Mesenchymal stem cell (in vitro differentiated cells and primary cell): ENCODE measurements around the gene CLIC4.
A peak's percentile ranks its signal among the peaks of the same experiment; 100 is the strongest.
"Not testable (repeated sequence)": the region's sequence is repeated elsewhere in the genome, so short reads cannot be mapped to it uniquely, and the experiment has no call there.

Experiments used
- DNase-seq: peaks from one replicate; pipeline ENCODE4 v3.0.0-alpha.2; 2013
- H2AFZ ChIP-seq: one replicate; pipeline ENCODE4 v1.6.1; 2013; ENCODE audit warnings: low read depth, mild to moderate bottlenecking, control low read depth, inconsistent platforms, low read length, moderate library complexity
- H2AK5ac ChIP-seq: 2 replicates; pipeline ENCODE4 v1.6.1; 2013; ENCODE audit warnings: low read length, moderate library complexity, mild to moderate bottlenecking, inconsistent platforms; ENCODE audit not compliant: severe bottlenecking
- H2BK120ac ChIP-seq: one replicate; pipeline ENCODE4 v1.6.1; 2013; ENCODE audit warnings: low read depth, mild to moderate bottlenecking, inconsistent platforms, low read length, moderate library complexity
- H2BK12ac ChIP-seq, 2 experiments: one replicate each; pipeline ENCODE4 v1.6.1; 2013; ENCODE audit warnings: inconsistent platforms in 2 of 2, low read length in 2 of 2, mild to moderate bottlenecking in 2 of 2, moderate library complexity in 2 of 2, control low read depth in 1 of 2
- H2BK15ac ChIP-seq: one replicate; pipeline ENCODE4 v1.6.1; 2013; ENCODE audit warnings: mild to moderate bottlenecking, low read depth, inconsistent platforms; ENCODE audit not compliant: poor library complexity, severe bottlenecking
- H2BK5ac ChIP-seq: 2 replicates; pipeline ENCODE4 v1.6.1; 2013; ENCODE audit warnings: low read depth, mild to moderate bottlenecking, low read length, control low read depth, inconsistent platforms; ENCODE audit not compliant: poor library complexity, severe bottlenecking
- H3K14ac ChIP-seq, 2 experiments: one replicate each; pipeline ENCODE4 v1.6.1; 2013; ENCODE audit warnings: inconsistent platforms in 2 of 2, low read length in 2 of 2, control low read depth in 1 of 2, mild to moderate bottlenecking in 1 of 2, moderate library complexity in 1 of 2
- H3K18ac ChIP-seq, 2 experiments: one replicate each; pipeline ENCODE4 v1.6.1; 2013; ENCODE audit warnings: inconsistent platforms in 2 of 2, low read length in 2 of 2, control low read depth in 1 of 2, low read depth in 1 of 2, mild to moderate bottlenecking in 1 of 2
- H3K23ac ChIP-seq, 2 experiments: one replicate each; pipeline ENCODE4 v1.6.1; 2013; ENCODE audit warnings: inconsistent platforms in 2 of 2, low read length in 2 of 2, mild to moderate bottlenecking in 2 of 2, moderate library complexity in 2 of 2, control low read depth in 1 of 2
- H3K27ac ChIP-seq: 2 replicates; pipeline ENCODE4 v1.5.1; 2013; ENCODE audit warnings: mild to moderate bottlenecking, moderate library complexity, low read length, control low read depth, inconsistent platforms; ENCODE audit not compliant: poor library complexity, severe bottlenecking
- H3K27me3 ChIP-seq, 2 experiments: 2 replicates each; pipeline versions ENCODE4 v1.6.1 to v1.7.0; 2013; ENCODE audit warnings: low read length in 2 of 2, mild to moderate bottlenecking in 2 of 2, moderate library complexity in 2 of 2, control low read depth in 1 of 2, inconsistent platforms in 1 of 2; ENCODE audit not compliant: control insufficient read depth in 1 of 2, insufficient read depth in 1 of 2
- H3K36me3 ChIP-seq, 2 experiments: 2 replicates each; pipeline versions ENCODE4 v1.6.1 to v1.7.0; 2013; ENCODE audit warnings: low read length in 2 of 2, control low read depth in 1 of 2, inconsistent platforms in 1 of 2, low read depth in 1 of 2, mild to moderate bottlenecking in 1 of 2; ENCODE audit not compliant: insufficient read depth in 2 of 2, control insufficient read depth in 1 of 2
- H3K4ac ChIP-seq, 2 experiments: one replicate each; pipeline ENCODE4 v1.6.1; 2013; ENCODE audit warnings: inconsistent platforms in 2 of 2, low read length in 2 of 2, mild to moderate bottlenecking in 2 of 2, moderate library complexity in 2 of 2, control low read depth in 1 of 2, low read depth in 1 of 2
- H3K4me1 ChIP-seq: 2 replicates; pipeline ENCODE4 v1.6.1; 2013; ENCODE audit warnings: low read depth, low read length, control low read depth; ENCODE audit not compliant: control insufficient read depth, insufficient read depth
- H3K4me2 ChIP-seq: 2 replicates; pipeline ENCODE4 v1.6.1; 2013; ENCODE audit warnings: low read length, mild to moderate bottlenecking, inconsistent platforms; ENCODE audit not compliant: poor library complexity, severe bottlenecking
- H3K4me3 ChIP-seq, 2 experiments: 2 replicates each; pipeline versions ENCODE4 v1.5.1 to v1.7.0; 2013; ENCODE audit warnings: low read length in 2 of 2, mild to moderate bottlenecking in 2 of 2, control low read depth in 1 of 2, low read depth in 1 of 2; ENCODE audit not compliant: insufficient read depth in 1 of 2
- H3K79me1 ChIP-seq: replicated peaks from 2 replicates; pipeline ENCODE4 v1.6.1; 2013; ENCODE audit warnings: mild to moderate bottlenecking, control low read depth, low read length, inconsistent platforms; ENCODE audit not compliant: poor library complexity, severe bottlenecking
- H3K9ac ChIP-seq: 2 replicates; pipeline ENCODE4 v1.7.0; 2013; ENCODE audit warnings: mild to moderate bottlenecking, low read length, moderate library complexity
- H3K9me3 ChIP-seq: 2 replicates; pipeline ENCODE4 v1.7.0; 2013; ENCODE audit warnings: mild to moderate bottlenecking, low read length; ENCODE audit not compliant: control insufficient read depth
- H4K8ac ChIP-seq: one replicate; pipeline ENCODE4 v1.6.1; 2013; ENCODE audit warnings: inconsistent platforms, mild to moderate bottlenecking, low read length, moderate library complexity
- H4K91ac ChIP-seq: one replicate; pipeline ENCODE4 v1.6.1; 2013; ENCODE audit warnings: mild to moderate bottlenecking, low read length, inconsistent platforms
- WGBS: methylation state at CpG from one replicate; pipeline ENCODE4 v1.1.7; 2013; ENCODE audit warnings: mixed read lengths; 5-methylcytosine and 5-hydroxymethylcytosine counted together

The CLIC4 gene

GRCh38 chr1:24888971-24889676 is 143.9 kb downstream of the CLIC4 start:
- H2AK5ac ChIP-seq, result no peak overlapping the region
- peak overlapping the region; percentile 56 for H3K9ac ChIP-seq
- H2BK120ac ChIP-seq, result no peak overlapping the region
- H2BK5ac ChIP-seq, result no peak overlapping the region
- H3K79me1 ChIP-seq, result no peaks in the 10 kb centered on the region
- no peaks in the 10 kb centered on the region for H3K36me3 ChIP-seq
- H3K4ac ChIP-seq, result no peak overlapping the region
- H3K23ac ChIP-seq, result no peak overlapping the region
- no peak overlapping the region for H3K4me2 ChIP-seq
- WGBS, result 75% methylated on average over 3 of the region's 4 CpGs
- no peak overlapping the region for H3K18ac ChIP-seq
- H3K27me3 ChIP-seq, result peaks cover 0 to 26% of the 10 kb centered on the region in 2 experiments
- no peak overlapping the region for H4K8ac ChIP-seq
- peak overlapping the region in 1 of 2 experiments; percentile 43 for H3K4me3 ChIP-seq
- DNase-seq, result peak; percentile 10
- no peak overlapping the region for H4K91ac ChIP-seq
- peaks cover 4% of the 10 kb centered on the region for H3K9me3 ChIP-seq
- no peak overlapping the region for H3K14ac ChIP-seq
- H2BK12ac ChIP-seq, result no peak overlapping the region
- no peak overlapping the region for H2BK15ac ChIP-seq
- H2AFZ ChIP-seq, result no peak overlapping the region
- H3K4me1 ChIP-seq, result no peaks in the 10 kb centered on the region
- no peak overlapping the region for H3K27ac ChIP-seq

- Histone ChIP-seq H3K27ac (no peak overlapping the region), H2BK15ac (no peak overlapping the region), H3K9me3 (peaks cover 4% of the 10 kb centered on the region), H3K4me2 (no peak overlapping the region), H3K4me3 (no peak overlapping the region), H3K4me1 (no peaks in the 10 kb centered on the region), H2BK12ac (no peak overlapping the region), H4K8ac (no peak overlapping the region), H3K36me3 (no peaks in the 10 kb centered on the region), H2BK120ac (no peak overlapping the region), H3K14ac (peak overlapping the region in 1 of 2 experiments; percentile 22), H3K27me3 (peaks cover 0 to 24% of the 10 kb centered on the region in 2 experiments), H3K4ac (no peak overlapping the region), H4K91ac (no peak overlapping the region), H2BK5ac (no peak overlapping the region), H3K18ac (no peak overlapping the region), H2AK5ac (no peak overlapping the region), H3K9ac (no peak overlapping the region), H2AFZ (peak overlapping the region; percentile 19), H3K79me1 (no peaks in the 10 kb centered on the region), H3K23ac (no peak overlapping the region)
- no peak for DNase-seq
- WGBS, result 74% methylated on average over 2 of the region's 2 CpGs
These were observed 145.6 kb downstream of the CLIC4 start for GRCh38 chr1:24890887-24891286.

- H3K4me3 ChIP-seq, DNase-seq, H3K23ac ChIP-seq, H2BK12ac ChIP-seq, H3K79me1 ChIP-seq, H3K36me3 ChIP-seq, H3K4me1 ChIP-seq, H3K9ac ChIP-seq, H3K4me2 ChIP-seq, H3K27ac ChIP-seq, H4K8ac ChIP-seq, H3K4ac ChIP-seq, H2BK120ac ChIP-seq, H2BK5ac ChIP-seq, H2AK5ac ChIP-seq, H3K14ac ChIP-seq, H4K91ac ChIP-seq, H2BK15ac ChIP-seq, H2AFZ ChIP-seq, H3K9me3 ChIP-seq, H3K18ac ChIP-seq: not testable (repeated sequence)
- 70% methylated on average over 1 of the region's 1 CpG for WGBS
- H3K27me3 ChIP-seq, result peaks cover 0 to 26% of the 10 kb centered on the region in 2 experiments
These were observed 146.1 kb downstream of the CLIC4 start for GRCh38 chr1:24891367-24891766.

GRCh38 chr1:24892188-24893153 is 147.2 kb downstream of the CLIC4 start:
- H4K91ac ChIP-seq, result no peak overlapping the region
- H3K4me2 ChIP-seq, result no peak overlapping the region
- no peaks in the 10 kb centered on the region for H3K79me1 ChIP-seq
- no peaks in the 10 kb centered on the region for H3K4me1 ChIP-seq
- peaks cover 4% of the 10 kb centered on the region for H3K9me3 ChIP-seq
- no peak overlapping the region for H3K27ac ChIP-seq
- no peak overlapping the region for H2AK5ac ChIP-seq
- no peak overlapping the region for H4K8ac ChIP-seq
- no peak overlapping the region for H3K4me3 ChIP-seq
- whole genome bisulfite sequencing, result 66% methylated on average over 1 of the region's 1 CpG
- H3K36me3 ChIP-seq, result no peaks in the 10 kb centered on the region
- H2BK120ac ChIP-seq, result no peak overlapping the region
- no peak for DNase-seq
- no peak overlapping the region for H3K4ac ChIP-seq
- H3K23ac ChIP-seq, result no peak overlapping the region
- H2BK15ac ChIP-seq, result no peak overlapping the region
- no peak overlapping the region for H2AFZ ChIP-seq
- peaks cover 0 to 27% of the 10 kb centered on the region in 2 experiments for H3K27me3 ChIP-seq
- H3K18ac ChIP-seq, result no peak overlapping the region
- H2BK5ac ChIP-seq, result no peak overlapping the region
- no peak overlapping the region for H2BK12ac ChIP-seq
- no peak overlapping the region for H3K9ac ChIP-seq
- no peak overlapping the region for H3K14ac ChIP-seq
